GM12891 (cell line): ENCODE data around the gene EYA2.

ENCODE experiments used
- POLR2A ChIP-seq: IDR thresholded peaks from 2 replicates; pipeline ENCODE4 v1.6.1; 2011; ENCODE audit warnings: low read depth, low read length, control low read depth
- TAF1 ChIP-seq: IDR thresholded peaks from 2 replicates; pipeline ENCODE4 v1.6.1; 2011; ENCODE audit warnings: low read depth, low read length, control low read depth

- TF ChIP-seq TAF1: no peak
- no peak for TF ChIP-seq POLR2A
Measured at GRCh38 chr20:47040506-47041125, 146.0 kb downstream of the EYA2 start.
